H1 (cell line): ENCODE measurements around the gene ALPL. TPM values are rescaled to one million over a fixed set of nuclear protein-coding genes. Genes with fewer than 3 reads are reported as not detected.

Source experiments
- polyA plus RNA-seq, 7 experiments: library from polyadenylated mRNA; depleted of rRNA in 3 of 7; stranded (reverse) in 5 of 7; unstranded in 2 of 7; fragments of >200 nt in 5 of 7; fragments of 200-250 nt in 2 of 7; gene quantifications; 1 replicate in 5 of 7; 2 replicates in 1 of 7; 4 replicates in 1 of 7; pipeline versions ENCODE4 v1.2.1 to v1.2.3, GENCODE V29; 2011 to 2013; ENCODE audit warnings: missing spikeins in 2 of 7, mixed read lengths in 2 of 7
- total RNA-seq: library from RNA; stranded (reverse); fragmentation: NEBNext Ultra II Directional; extraction: Animal tissue kit (Norgen Biotek cat#: 25700); gene quantifications from 2 replicates; pipeline ENCODE4 v1.2.1, GENCODE V29; 2021
- TF ChIP-seq, protein P1 (sequence below): fragments of 300-600 bp; sonication (generic); IDR thresholded peaks from 2 replicates; pipeline ENCODE4 v1.7.1; 2012; ENCODE audit warnings: low read length, moderate library complexity, mild to moderate bottlenecking, inconsistent platforms; ENCODE audit not compliant: insufficient replicate concordance

Gene ALPL
- total and polyA plus RNA-seq, 2 of the 8 experiments (the other 6 are each of a cell fraction or from before 2014, with no cell fraction given): 175 to 362 TPM

- TF ChIP-seq, protein P1, sequence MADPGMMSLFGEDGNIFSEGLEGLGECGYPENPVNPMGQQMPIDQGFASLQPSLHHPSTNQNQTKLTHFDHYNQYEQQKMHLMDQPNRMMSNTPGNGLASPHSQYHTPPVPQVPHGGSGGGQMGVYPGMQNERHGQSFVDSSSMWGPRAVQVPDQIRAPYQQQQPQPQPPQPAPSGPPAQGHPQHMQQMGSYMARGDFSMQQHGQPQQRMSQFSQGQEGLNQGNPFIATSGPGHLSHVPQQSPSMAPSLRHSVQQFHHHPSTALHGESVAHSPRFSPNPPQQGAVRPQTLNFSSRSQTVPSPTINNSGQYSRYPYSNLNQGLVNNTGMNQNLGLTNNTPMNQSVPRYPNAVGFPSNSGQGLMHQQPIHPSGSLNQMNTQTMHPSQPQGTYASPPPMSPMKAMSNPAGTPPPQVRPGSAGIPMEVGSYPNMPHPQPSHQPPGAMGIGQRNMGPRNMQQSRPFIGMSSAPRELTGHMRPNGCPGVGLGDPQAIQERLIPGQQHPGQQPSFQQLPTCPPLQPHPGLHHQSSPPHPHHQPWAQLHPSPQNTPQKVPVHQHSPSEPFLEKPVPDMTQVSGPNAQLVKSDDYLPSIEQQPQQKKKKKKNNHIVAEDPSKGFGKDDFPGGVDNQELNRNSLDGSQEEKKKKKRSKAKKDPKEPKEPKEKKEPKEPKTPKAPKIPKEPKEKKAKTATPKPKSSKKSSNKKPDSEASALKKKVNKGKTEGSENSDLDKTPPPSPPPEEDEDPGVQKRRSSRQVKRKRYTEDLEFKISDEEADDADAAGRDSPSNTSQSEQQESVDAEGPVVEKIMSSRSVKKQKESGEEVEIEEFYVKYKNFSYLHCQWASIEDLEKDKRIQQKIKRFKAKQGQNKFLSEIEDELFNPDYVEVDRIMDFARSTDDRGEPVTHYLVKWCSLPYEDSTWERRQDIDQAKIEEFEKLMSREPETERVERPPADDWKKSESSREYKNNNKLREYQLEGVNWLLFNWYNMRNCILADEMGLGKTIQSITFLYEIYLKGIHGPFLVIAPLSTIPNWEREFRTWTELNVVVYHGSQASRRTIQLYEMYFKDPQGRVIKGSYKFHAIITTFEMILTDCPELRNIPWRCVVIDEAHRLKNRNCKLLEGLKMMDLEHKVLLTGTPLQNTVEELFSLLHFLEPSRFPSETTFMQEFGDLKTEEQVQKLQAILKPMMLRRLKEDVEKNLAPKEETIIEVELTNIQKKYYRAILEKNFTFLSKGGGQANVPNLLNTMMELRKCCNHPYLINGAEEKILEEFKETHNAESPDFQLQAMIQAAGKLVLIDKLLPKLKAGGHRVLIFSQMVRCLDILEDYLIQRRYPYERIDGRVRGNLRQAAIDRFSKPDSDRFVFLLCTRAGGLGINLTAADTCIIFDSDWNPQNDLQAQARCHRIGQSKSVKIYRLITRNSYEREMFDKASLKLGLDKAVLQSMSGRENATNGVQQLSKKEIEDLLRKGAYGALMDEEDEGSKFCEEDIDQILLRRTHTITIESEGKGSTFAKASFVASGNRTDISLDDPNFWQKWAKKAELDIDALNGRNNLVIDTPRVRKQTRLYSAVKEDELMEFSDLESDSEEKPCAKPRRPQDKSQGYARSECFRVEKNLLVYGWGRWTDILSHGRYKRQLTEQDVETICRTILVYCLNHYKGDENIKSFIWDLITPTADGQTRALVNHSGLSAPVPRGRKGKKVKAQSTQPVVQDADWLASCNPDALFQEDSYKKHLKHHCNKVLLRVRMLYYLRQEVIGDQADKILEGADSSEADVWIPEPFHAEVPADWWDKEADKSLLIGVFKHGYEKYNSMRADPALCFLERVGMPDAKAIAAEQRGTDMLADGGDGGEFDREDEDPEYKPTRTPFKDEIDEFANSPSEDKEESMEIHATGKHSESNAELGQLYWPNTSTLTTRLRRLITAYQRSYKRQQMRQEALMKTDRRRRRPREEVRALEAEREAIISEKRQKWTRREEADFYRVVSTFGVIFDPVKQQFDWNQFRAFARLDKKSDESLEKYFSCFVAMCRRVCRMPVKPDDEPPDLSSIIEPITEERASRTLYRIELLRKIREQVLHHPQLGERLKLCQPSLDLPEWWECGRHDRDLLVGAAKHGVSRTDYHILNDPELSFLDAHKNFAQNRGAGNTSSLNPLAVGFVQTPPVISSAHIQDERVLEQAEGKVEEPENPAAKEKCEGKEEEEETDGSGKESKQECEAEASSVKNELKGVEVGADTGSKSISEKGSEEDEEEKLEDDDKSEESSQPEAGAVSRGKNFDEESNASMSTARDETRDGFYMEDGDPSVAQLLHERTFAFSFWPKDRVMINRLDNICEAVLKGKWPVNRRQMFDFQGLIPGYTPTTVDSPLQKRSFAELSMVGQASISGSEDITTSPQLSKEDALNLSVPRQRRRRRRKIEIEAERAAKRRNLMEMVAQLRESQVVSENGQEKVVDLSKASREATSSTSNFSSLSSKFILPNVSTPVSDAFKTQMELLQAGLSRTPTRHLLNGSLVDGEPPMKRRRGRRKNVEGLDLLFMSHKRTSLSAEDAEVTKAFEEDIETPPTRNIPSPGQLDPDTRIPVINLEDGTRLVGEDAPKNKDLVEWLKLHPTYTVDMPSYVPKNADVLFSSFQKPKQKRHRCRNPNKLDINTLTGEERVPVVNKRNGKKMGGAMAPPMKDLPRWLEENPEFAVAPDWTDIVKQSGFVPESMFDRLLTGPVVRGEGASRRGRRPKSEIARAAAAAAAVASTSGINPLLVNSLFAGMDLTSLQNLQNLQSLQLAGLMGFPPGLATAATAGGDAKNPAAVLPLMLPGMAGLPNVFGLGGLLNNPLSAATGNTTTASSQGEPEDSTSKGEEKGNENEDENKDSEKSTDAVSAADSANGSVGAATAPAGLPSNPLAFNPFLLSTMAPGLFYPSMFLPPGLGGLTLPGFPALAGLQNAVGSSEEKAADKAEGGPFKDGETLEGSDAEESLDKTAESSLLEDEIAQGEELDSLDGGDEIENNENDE: no peak
Observed at GRCh38 chr1:21526441-21526840, 17.2 kb downstream of the ALPL start (continued).
